Small intestine (tissue), 7 donors: ENCODE data around the gene QRICH1. TPM values are rescaled to one million over a fixed set of nuclear protein-coding genes. Genes with fewer than 3 reads are reported as not detected.

ENCODE experiments used
- DNase-seq, 2 donors: peaks; one replicate each; pipeline versions ENCODE4 v3.0.0 to v3.0.0-alpha.2; 2013
- FAIRE-seq: peaks from 2 replicates; lab custom pipeline; 2012; peaks lifted over from hg19 to GRCh38; lab: Jason Lieb, UNC
- H3K27ac ChIP-seq, 3 donors: one replicate each; pipeline ENCODE4 v1.5.1; 2013; ENCODE audit warnings: low read length in 2 of 3, mild to moderate bottlenecking in 2 of 3, control low read depth in 1 of 3, inconsistent platforms in 1 of 3, low read depth in 1 of 3, moderate library complexity in 1 of 3
- H3K27me3 ChIP-seq, 3 donors: one replicate each; pipeline ENCODE4 v1.6.1; 2013; ENCODE audit warnings: low read length in 3 of 3, inconsistent platforms in 1 of 3; ENCODE audit not compliant: control insufficient read depth in 3 of 3, insufficient read depth in 3 of 3
- H3K36me3 ChIP-seq, 3 donors: one replicate each; pipeline ENCODE4 v1.6.1; 2013; ENCODE audit warnings: low read length in 3 of 3, inconsistent platforms in 1 of 3, low read depth in 1 of 3, mild to moderate bottlenecking in 1 of 3, moderate library complexity in 1 of 3; ENCODE audit not compliant: control insufficient read depth in 3 of 3, insufficient read depth in 2 of 3
- H3K4me1 ChIP-seq, 3 donors: one replicate each; pipeline ENCODE4 v1.6.1; 2013; ENCODE audit warnings: low read length in 2 of 3, inconsistent platforms in 1 of 3, low read depth in 1 of 3, mild to moderate bottlenecking in 1 of 3, moderate library complexity in 1 of 3; ENCODE audit not compliant: control insufficient read depth in 3 of 3, insufficient read depth in 2 of 3
- H3K4me3 ChIP-seq, 3 donors: one replicate each; pipeline ENCODE4 v1.5.1; 2013; ENCODE audit warnings: low read length in 3 of 3, control low read depth in 1 of 3, inconsistent platforms in 1 of 3, low read depth in 1 of 3, mild to moderate bottlenecking in 1 of 3, moderate library complexity in 1 of 3
- H3K9me3 ChIP-seq, 2 donors: one replicate each; pipeline ENCODE4 v1.6.1; 2013; ENCODE audit warnings: low read depth in 1 of 2, low read length in 1 of 2; ENCODE audit not compliant: control insufficient read depth in 2 of 2, insufficient read depth in 1 of 2
- WGBS, 3 donors: extraction: QIAGEN DNeasy Blood & Tissue Kit; methylation state at CpG; one replicate each; pipeline ENCODE4 v1.1.7; 2013; 5-methylcytosine and 5-hydroxymethylcytosine counted together
- polyA plus RNA-seq, 4 donors: library from polyadenylated mRNA; stranded (reverse) in 3 of 4; unstranded in 1 of 4; fragments of 200-250 nt in 3 of 4; fragments of 120-200 nt in 1 of 4; gene quantifications; one replicate each; pipeline versions ENCODE4 v1.2.1 to v1.2.3, GENCODE V29; 2013
- donor health status: healthy with polysubstance abuse.
- donor health status: control.
- donor health status: control.
- donor health status: Bipolar disorder and iron deficiency.
- donor health status: healthy.

The QRICH1 gene
- polyA plus RNA-seq, 4 donors: 27.9 to 57.8 (median 38.8) TPM

DNA sequence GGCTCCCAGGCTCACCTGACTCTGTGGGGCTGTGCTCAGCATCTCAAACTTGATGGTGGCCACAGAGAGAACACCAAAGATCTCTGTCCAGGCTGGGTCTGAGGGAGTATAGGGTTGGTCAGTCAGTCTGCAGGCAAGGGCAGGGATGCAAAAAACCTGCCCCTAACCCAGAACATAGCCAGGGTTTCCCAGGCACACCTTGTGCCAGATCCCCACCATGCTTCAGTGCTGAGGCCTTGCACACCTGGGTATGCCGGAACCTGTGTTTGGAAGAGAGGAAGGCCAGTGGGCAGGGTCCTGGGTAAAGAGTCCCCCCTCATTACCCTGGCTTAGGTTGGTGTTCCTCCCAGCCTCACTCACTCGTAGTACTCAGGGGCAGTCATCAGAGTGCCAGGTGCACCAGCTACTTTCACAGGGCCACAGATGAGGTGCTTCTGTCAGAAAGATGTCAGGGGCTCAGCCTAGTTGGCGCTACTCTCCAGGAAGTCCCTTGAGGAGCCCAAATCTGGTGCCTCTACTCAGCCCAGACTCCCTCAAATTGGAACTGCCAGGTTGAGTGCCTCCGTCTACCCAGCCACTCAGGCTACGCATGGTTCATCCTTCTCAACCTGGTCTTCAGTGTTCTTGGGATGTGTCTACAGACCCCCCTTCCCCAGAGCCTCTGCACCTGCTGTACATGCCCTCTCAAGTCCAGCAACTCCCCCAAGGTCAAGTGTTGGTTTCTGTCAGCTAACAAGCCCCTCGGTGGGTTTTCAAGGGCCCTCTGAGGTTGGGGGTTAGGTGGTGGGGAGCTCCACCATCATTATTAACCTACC lies 77.2 kb downstream of the QRICH1 start:
- no peak for DNase-seq
- Histone ChIP-seq H3K9me3 (no peaks in the 10 kb centered on the region), H3K27me3 (no peaks in the 10 kb centered on the region), H3K27ac (no peak overlapping the region), H3K36me3 (peaks cover 12 to 59% (median 14%) of the 10 kb centered on the region in 3 donors), H3K4me1 (peaks cover 0 to 28% (median 7%) of the 10 kb centered on the region in 3 donors), H3K4me3 (no peak overlapping the region)
- 83 to 87% (median 86%) methylated on average over 6 of the region's 6 CpGs for WGBS, 3 donors
- FAIRE-seq: no peak

DNA sequence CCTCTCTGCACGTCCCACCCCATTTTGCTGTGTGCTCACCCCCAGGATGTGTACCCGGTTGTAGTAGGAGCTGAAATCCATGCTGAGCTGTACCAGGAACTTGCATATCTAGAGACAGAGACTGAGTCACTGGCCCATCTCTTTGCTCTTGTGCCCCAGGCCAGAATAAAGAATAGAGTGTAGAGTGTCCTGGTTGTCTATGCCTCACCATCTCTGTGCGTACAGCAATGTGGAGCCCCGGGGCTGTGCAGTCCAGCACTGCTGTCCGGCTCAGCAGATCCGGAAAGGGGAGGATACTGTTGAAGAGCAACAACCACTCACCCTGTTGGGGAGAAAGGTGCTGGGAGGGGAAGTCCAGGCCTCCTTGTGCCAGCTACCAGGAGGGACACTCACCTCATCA lies 78.1 kb downstream of the QRICH1 start:
- H3K4me3 ChIP-seq: no peak overlapping the region
- DNase-seq: no peak
- H3K27me3 ChIP-seq: no peaks in the 10 kb centered on the region
- H3K36me3 ChIP-seq: peaks cover 12 to 68% (median 14%) of the 10 kb centered on the region in 3 donors
- no peaks in the 10 kb centered on the region for H3K9me3 ChIP-seq
- FAIRE-seq: no peak
- H3K4me1 ChIP-seq: peaks cover 0 to 28% (median 7%) of the 10 kb centered on the region in 3 donors
- H3K27ac ChIP-seq: no peak overlapping the region
- WGBS, 3 donors: 79 to 90% (median 83%) methylated on average over 6 of the region's 6 CpGs

DNA sequence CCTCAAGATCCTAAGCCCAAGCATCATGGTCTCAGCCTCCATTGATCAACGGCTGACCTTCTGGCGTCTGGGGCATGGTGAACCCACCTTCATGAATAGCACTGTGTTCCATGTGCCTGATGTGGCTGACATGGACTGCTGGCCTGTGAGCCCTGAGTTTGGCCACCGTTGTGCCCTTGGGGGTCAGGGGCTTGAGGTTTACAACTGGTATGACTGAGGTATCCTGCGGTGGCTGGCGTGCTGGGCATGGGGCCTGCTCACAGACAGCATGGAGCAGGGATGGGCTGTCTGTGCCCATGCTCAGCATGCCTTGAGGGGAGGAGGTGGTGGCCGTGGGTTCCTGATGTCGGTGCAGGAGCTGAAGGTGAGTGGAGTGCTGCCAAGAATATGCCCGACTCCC lies 78.8 kb downstream of the QRICH1 start:
- no peaks in the 10 kb centered on the region for H3K9me3 ChIP-seq
- no peak for DNase-seq
- no peak overlapping the region for H3K27ac ChIP-seq
- H3K27me3 ChIP-seq: no peaks in the 10 kb centered on the region
- 79 to 85% (median 84%) methylated on average over 8 of the region's 8 CpGs for WGBS, 3 donors
- H3K36me3 ChIP-seq: peaks cover 12 to 71% (median 14%) of the 10 kb centered on the region in 3 donors
- H3K4me1 ChIP-seq: peaks cover 0 to 22% (median 5%) of the 10 kb centered on the region in 3 donors
- FAIRE-seq: no peak
- H3K4me3 ChIP-seq: no peak overlapping the region

GRCh38 chr3:49013738-49014660 lies 79.9 kb downstream of the QRICH1 start:
- 85 to 87% (median 85%) methylated on average over 24 of the region's 24 CpGs for WGBS, 3 donors
- no peak for FAIRE-seq
- Histone ChIP-seq H3K27ac (no peak overlapping the region), H3K4me1 (peaks cover 0 to 12% (median 5%) of the 10 kb centered on the region in 3 donors), H3K27me3 (no peaks in the 10 kb centered on the region), H3K36me3 (peaks cover 12 to 79% (median 14%) of the 10 kb centered on the region in 3 donors), H3K9me3 (no peaks in the 10 kb centered on the region), H3K4me3 (no peak overlapping the region)
- peak; percentile 67 to 69 for DNase-seq

GRCh38 chr3:49013113-49013737 lies 80.6 kb downstream of the QRICH1 start:
- Histone ChIP-seq H3K4me3 (no peak overlapping the region), H3K4me1 (peaks cover 0 to 15% (median 5%) of the 10 kb centered on the region in 3 donors), H3K27me3 (no peaks in the 10 kb centered on the region), H3K9me3 (no peaks in the 10 kb centered on the region), H3K27ac (no peak overlapping the region), H3K36me3 (peaks cover 12 to 79% (median 14%) of the 10 kb centered on the region in 3 donors)
- 82 to 84% (median 82%) methylated on average over 19 of the region's 19 CpGs for WGBS, 3 donors
- DNase-seq (no peak), FAIRE-seq (no peak)

DNA sequence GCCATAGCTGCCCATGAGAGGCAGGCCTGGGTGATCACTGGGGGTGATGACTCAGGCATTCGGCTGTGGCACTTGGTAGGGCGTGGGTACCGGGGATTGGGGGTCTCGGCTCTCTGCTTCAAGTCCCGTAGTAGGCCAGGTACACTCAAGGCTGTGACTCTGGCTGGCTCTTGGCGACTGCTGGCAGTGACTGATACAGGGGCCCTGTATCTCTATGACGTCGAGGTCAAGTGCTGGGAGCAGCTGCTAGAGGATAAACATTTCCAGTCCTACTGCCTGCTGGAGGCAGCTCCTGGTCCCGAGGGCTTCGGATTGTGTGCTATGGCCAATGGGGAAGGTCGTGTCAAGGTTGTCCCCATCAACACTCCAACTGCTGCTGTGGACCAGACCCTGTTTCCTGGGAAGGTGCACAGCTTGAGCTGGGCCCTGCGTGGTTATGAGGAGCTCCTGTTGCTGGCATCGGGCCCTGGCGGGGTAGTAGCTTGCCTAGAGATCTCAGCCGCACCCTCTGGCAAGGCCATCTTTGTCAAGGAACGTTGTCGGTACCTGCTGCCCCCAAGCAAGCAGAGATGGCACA lies 81.3 kb downstream of the QRICH1 start:
- peaks cover 12 to 83% (median 14%) of the 10 kb centered on the region in 3 donors for H3K36me3 ChIP-seq
- FAIRE-seq: no peak

DNA sequence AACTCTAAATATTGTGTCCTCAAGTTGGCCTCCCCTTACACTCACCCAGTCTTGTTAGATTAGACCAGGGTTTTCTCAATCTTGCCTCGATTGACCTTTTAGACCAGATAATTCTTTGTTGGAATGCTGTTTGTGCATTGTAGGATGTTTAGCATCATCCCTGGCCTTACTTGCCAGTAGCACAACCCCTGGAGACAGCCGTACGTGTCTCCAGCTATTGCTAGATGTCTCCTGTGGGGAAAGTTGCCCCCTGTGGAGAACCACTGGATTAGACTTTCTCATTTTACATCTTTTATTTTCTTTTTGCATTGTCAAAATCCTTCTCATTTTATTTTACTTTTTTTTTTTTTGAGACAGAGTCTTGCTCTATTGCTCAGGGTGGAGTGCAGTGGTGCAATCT lies 84.5 kb downstream of the QRICH1 start:
- DNase-seq (no peak), FAIRE-seq (no peak)
- no peaks in the 10 kb centered on the region for H3K9me3 ChIP-seq
- no peak overlapping the region for H3K4me3 ChIP-seq
- 74 to 80% (median 77%) methylated on average over 3 of the region's 3 CpGs for WGBS, 3 donors
- no peaks in the 10 kb centered on the region for H3K27me3 ChIP-seq
- no peak overlapping the region for H3K27ac ChIP-seq
- peaks cover 0 to 70% (median 4%) of the 10 kb centered on the region in 3 donors for H3K36me3 ChIP-seq
- H3K4me1 ChIP-seq: peaks cover 0 to 26% (median 0%) of the 10 kb centered on the region in 3 donors

More for the DNA sequence above, 81.3 kb downstream of the QRICH1 start:
- no peaks in the 10 kb centered on the region for H3K9me3 ChIP-seq
- peaks cover 0 to 17% (median 4%) of the 10 kb centered on the region in 3 donors for H3K4me1 ChIP-seq
- no peaks in the 10 kb centered on the region for H3K27me3 ChIP-seq
- WGBS, 3 donors: 66 to 77% (median 75%) methylated on average over 17 of the region's 17 CpGs
- H3K4me3 ChIP-seq: no peak overlapping the region
- no peak overlapping the region for H3K27ac ChIP-seq
- no peak for DNase-seq
